Forelimb muscle (tissue), 1 donor: ENCODE results near the gene UACA. TPM values are rescaled to one million over a fixed set of nuclear protein-coding genes. Genes with fewer than 3 reads are reported as not detected.
"Not testable (repeated sequence)": the region's sequence is repeated elsewhere in the genome, so short reads cannot be mapped to it uniquely, and the experiment has no call there.

ENCODE experiments used
- DNase-seq: peaks from one replicate; pipeline ENCODE4 v3.0.0-alpha.2; 2013; ENCODE audit warnings: low read depth
- polyA plus RNA-seq: library from polyadenylated mRNA; unstranded; fragments of 120-200 nt; gene quantifications from one replicate; pipeline ENCODE4 v1.2.1, GENCODE V29; 2013; ENCODE audit not compliant: insufficient read length

UACA gene
- 137 TPM for polyA plus RNA-seq

GRCh38 chr15:70763120-70763949 lies at the start of gene UACA:
UACA (minus strand) TSS chr15:70763558; CDS start chr15:70763407, 151 bp downstream.
- peak; percentile 88 for DNase-seq

- DNase-seq, result no peak
Observed at GRCh38 chr15:70812827-70813364, 49.5 kb upstream of the UACA start.

- DNase-seq, result no peak
Observed at GRCh38 chr15:70810916-70811578, 47.7 kb upstream of the UACA start.

- no peak for DNase-seq
Observed at GRCh38 chr15:70806992-70807712, 43.8 kb upstream of the UACA start.

- not testable (repeated sequence) for DNase-seq
Observed at GRCh38 chr15:70804388-70804787, 41.0 kb upstream of the UACA start.

- DNase-seq, result no peak
Observed at GRCh38 chr15:70802629-70803028, 39.3 kb upstream of the UACA start.

- no peak for DNase-seq
Observed at GRCh38 chr15:70801109-70801508, 37.8 kb upstream of the UACA start.

- no peak for DNase-seq
Observed at GRCh38 chr15:70799667-70800450, 36.5 kb upstream of the UACA start.

GRCh38 chr15:70797464-70797863 lies 34.1 kb upstream of the UACA start:
- no peak for DNase-seq

GRCh38 chr15:70796516-70797310 lies 33.4 kb upstream of the UACA start:
- no peak for DNase-seq

- no peak for DNase-seq
Observed at GRCh38 chr15:70795311-70795665, 31.9 kb upstream of the UACA start.

GRCh38 chr15:70794596-70795310 lies 31.4 kb upstream of the UACA start:
- no peak for DNase-seq

GRCh38 chr15:70793694-70794093 lies 30.3 kb upstream of the UACA start:
- no peak for DNase-seq

GRCh38 chr15:70792171-70792573 lies 28.8 kb upstream of the UACA start:
- no peak for DNase-seq

GRCh38 chr15:70791259-70791658 lies 27.9 kb upstream of the UACA start:
- no peak for DNase-seq

GRCh38 chr15:70789213-70789612 lies 25.9 kb upstream of the UACA start:
- DNase-seq, result no peak

GRCh38 chr15:70788114-70789049 lies 25.0 kb upstream of the UACA start:
- DNase-seq, result no peak

- DNase-seq, result no peak
Observed at GRCh38 chr15:70786996-70787395, 23.6 kb upstream of the UACA start.

- DNase-seq, result no peak
Observed at GRCh38 chr15:70783610-70784022, 20.3 kb upstream of the UACA start.
